IMR-90 (cell line): Measurements from ENCODE around the gene NPAS2.

Experiments used
- CEBPB ChIP-seq: IDR thresholded peaks from 2 replicates; pipeline ENCODE4 v1.6.1; 2012; ENCODE audit warnings: low read depth, low read length, improper control_type of control experiment
- CHD1 ChIP-seq: IDR thresholded peaks from 2 replicates; pipeline ENCODE4 v1.6.1; 2012; ENCODE audit warnings: low read depth, low read length, improper control_type of control experiment
- CTCF ChIP-seq: conservative IDR thresholded peaks from 2 replicates; pipeline ENCODE4 v1.5.1; 2012; ENCODE audit warnings: mild to moderate bottlenecking, low read depth, low read length, improper control_type of control experiment
- ELK1 ChIP-seq: fragments of 150-350 bp; IDR thresholded peaks from 2 replicates; pipeline ENCODE4 v1.6.1; 2016; ENCODE audit warnings: low read depth, mild to moderate bottlenecking, low read length, moderate library complexity, borderline replicate concordance
- MAFK ChIP-seq: IDR thresholded peaks from 2 replicates; pipeline ENCODE4 v1.6.1; 2012; ENCODE audit warnings: low read depth, low read length, improper control_type of control experiment
- MAZ ChIP-seq: IDR thresholded peaks from 2 replicates; pipeline ENCODE4 v1.6.1; 2012; ENCODE audit warnings: low read depth, mild to moderate bottlenecking, low read length, improper control_type of control experiment, moderate library complexity, borderline replicate concordance
- MXI1 ChIP-seq: IDR thresholded peaks from 2 replicates; pipeline ENCODE4 v1.6.1; 2012; ENCODE audit warnings: low read depth, mild to moderate bottlenecking, low read length, moderate library complexity, borderline replicate concordance
- NFE2L2 ChIP-seq: fragments of 150-350 bp; IDR thresholded peaks from 2 replicates; pipeline ENCODE4 v1.6.1; 2016; ENCODE audit warnings: low read depth, mild to moderate bottlenecking, low read length
- POLR2A ChIP-seq: IDR thresholded peaks from 2 replicates; pipeline ENCODE4 v1.6.1; 2012; ENCODE audit warnings: mild to moderate bottlenecking, low read depth, low read length
- RCOR1 ChIP-seq: IDR thresholded peaks from 2 replicates; pipeline ENCODE4 v1.6.1; 2012; ENCODE audit warnings: mild to moderate bottlenecking, low read length, improper control_type of control experiment; ENCODE audit not compliant: insufficient replicate concordance
- RFX5 ChIP-seq: IDR thresholded peaks from 2 replicates; pipeline ENCODE4 v1.8.0; 2012; ENCODE audit warnings: low read depth, mild to moderate bottlenecking, low read length, moderate library complexity
- SMC3 ChIP-seq: fragments of 150-350 bp; IDR thresholded peaks from 2 replicates; pipeline ENCODE4 v1.6.1; 2016; ENCODE audit warnings: low read depth, mild to moderate bottlenecking, antibody characterized with exemption, low read length, moderate library complexity
- USF2 ChIP-seq: fragments of 150-350 bp; IDR thresholded peaks from 2 replicates; pipeline ENCODE4 v1.6.1; 2017; ENCODE audit warnings: mild to moderate bottlenecking, antibody characterized with exemption, low read length, low read depth

GRCh38 chr2:100989666-100990065, 169.7 kb downstream of the NPAS2 start:
- TF ChIP-seq CTCF = no peak
- TF ChIP-seq RFX5 = no peak
- no peak for TF ChIP-seq POLR2A
- no peak for TF ChIP-seq USF2
- TF ChIP-seq MXI1 = no peak
- no peak for TF ChIP-seq ELK1
- no peak for TF ChIP-seq MAZ
- no peak for TF ChIP-seq SMC3
- TF ChIP-seq CEBPB = no peak
- TF ChIP-seq NFE2L2 = no peak
- TF ChIP-seq RCOR1 = no peak
- no peak for TF ChIP-seq CHD1
- TF ChIP-seq MAFK = no peak
